CD4-positive, alpha-beta T cell treated with Interleukin-21 for 1 hour (primary cell): ENCODE data around the gene DNAI7.
A peak's percentile ranks its signal among the peaks of the same experiment; 100 is the strongest.

Experiments used
- DNase-seq: peaks from one replicate; pipeline ENCODE4 v3.0.0-alpha.2; 2020

DNAI7 gene

GRCh38 chr12:25162866-25163265 lies 32.1 kb downstream of the DNAI7 start:
- no peak for DNase-seq

- no peak for DNase-seq
Measured at GRCh38 chr12:25156061-25156460, 38.9 kb downstream of the DNAI7 start.

- DNase-seq = peak; percentile 63
Measured at GRCh38 chr12:25155022-25155576, 39.9 kb downstream of the DNAI7 start.

GRCh38 chr12:25152055-25152454 lies 42.9 kb downstream of the DNAI7 start:
- no peak for DNase-seq

GRCh38 chr12:25151476-25151875 lies 43.5 kb downstream of the DNAI7 start:
- DNase-seq = no peak

GRCh38 chr12:25146686-25147085 lies 48.3 kb downstream of the DNAI7 start:
- no peak for DNase-seq

- no peak for DNase-seq
Measured at GRCh38 chr12:25135531-25136154, 59.3 kb downstream of the DNAI7 start.

GRCh38 chr12:25131270-25131669 lies 63.7 kb downstream of the DNAI7 start:
- no peak for DNase-seq

GRCh38 chr12:25130741-25131188 lies 64.2 kb downstream of the DNAI7 start:
- DNase-seq = peak; percentile 61

GRCh38 chr12:25126746-25127145 lies 68.2 kb downstream of the DNAI7 start:
- DNase-seq = no peak

- no peak for DNase-seq
Measured at GRCh38 chr12:25126101-25126500, 68.9 kb downstream of the DNAI7 start.

GRCh38 chr12:25124493-25124892 lies 70.5 kb downstream of the DNAI7 start:
- DNase-seq = no peak

GRCh38 chr12:25123126-25123525 lies 71.8 kb downstream of the DNAI7 start:
- DNase-seq = no peak

GRCh38 chr12:25121916-25122315 lies 73.0 kb downstream of the DNAI7 start:
- no peak for DNase-seq

- no peak for DNase-seq
Measured at GRCh38 chr12:25121110-25121509, 73.8 kb downstream of the DNAI7 start.

GRCh38 chr12:25119020-25119419 lies 75.9 kb downstream of the DNAI7 start:
- no peak for DNase-seq

- no peak for DNase-seq
Measured at GRCh38 chr12:25115677-25116076, 79.3 kb downstream of the DNAI7 start.

GRCh38 chr12:25113651-25114050 lies 81.3 kb downstream of the DNAI7 start:
- DNase-seq = no peak

- no peak for DNase-seq
Measured at GRCh38 chr12:25110260-25110659, 84.7 kb downstream of the DNAI7 start.

- DNase-seq = no peak
Measured at GRCh38 chr12:25107920-25108319, 87.0 kb downstream of the DNAI7 start.

- no peak for DNase-seq
Measured at GRCh38 chr12:25106818-25107217, 88.1 kb downstream of the DNAI7 start.

- DNase-seq = no peak
Measured at GRCh38 chr12:25102402-25102801, 92.6 kb downstream of the DNAI7 start.

- no peak for DNase-seq
Measured at GRCh38 chr12:25101092-25101445, 93.9 kb downstream of the DNAI7 start.

- DNase-seq = no peak
Measured at GRCh38 chr12:25100194-25101091, 94.5 kb downstream of the DNAI7 start.
